ENCODE results near the gene CTBP2. TPM values are rescaled to one million over a fixed set of nuclear protein-coding genes. Genes with fewer than 3 reads are reported as not detected.

Gene CTBP2
- polyA plus RNA-seq, 6 donors from 2014 or later, result 0.11 to 2.1 (median 0.40) TPM; not detected in 1

GRCh38 chr10:124935946-124936345 is 224.4 kb downstream of the CTBP2 start:
- Mint-ChIP-seq H3K27me3 (no peaks in the 10 kb centered on the region), H3K4me1 (peaks cover 39 to 51% (median 44%) of the 10 kb centered on the region in 3 donors), H3K27ac (peak overlapping the region in 2 of 6 donors; percentile 3 to 70), H3K9me3 (peaks cover 0 to 9% (median 1%) of the 10 kb centered on the region in 7 donors), H3K4me3 (no peak overlapping the region), H3K36me3 (peaks cover 3 to 8% of the 10 kb centered on the region in 2 donors)
- DNase-seq (no peak), ATAC-seq (ENCODE audit: low read depth in 2 of 2) (no peak)

Other genes with a start within 250 kb of the CTBP2 start
- 10 to 100 TPM in 2 of 6 donors, 1 to 10 TPM in 4; 4.5 to 15.0 (median 9.3) TPM for gene ZRANB1, start 218.4 kb downstream of the CTBP2 start, polyA plus RNA-seq (ENCODE audit: low read depth in 6 of 6)